ENCODE data around the gene PPFIA4.
"Not testable (repeated sequence)": the region's sequence is repeated elsewhere in the genome, so short reads cannot be mapped to it uniquely, and the experiment has no call there.

PPFIA4 gene

DNA sequence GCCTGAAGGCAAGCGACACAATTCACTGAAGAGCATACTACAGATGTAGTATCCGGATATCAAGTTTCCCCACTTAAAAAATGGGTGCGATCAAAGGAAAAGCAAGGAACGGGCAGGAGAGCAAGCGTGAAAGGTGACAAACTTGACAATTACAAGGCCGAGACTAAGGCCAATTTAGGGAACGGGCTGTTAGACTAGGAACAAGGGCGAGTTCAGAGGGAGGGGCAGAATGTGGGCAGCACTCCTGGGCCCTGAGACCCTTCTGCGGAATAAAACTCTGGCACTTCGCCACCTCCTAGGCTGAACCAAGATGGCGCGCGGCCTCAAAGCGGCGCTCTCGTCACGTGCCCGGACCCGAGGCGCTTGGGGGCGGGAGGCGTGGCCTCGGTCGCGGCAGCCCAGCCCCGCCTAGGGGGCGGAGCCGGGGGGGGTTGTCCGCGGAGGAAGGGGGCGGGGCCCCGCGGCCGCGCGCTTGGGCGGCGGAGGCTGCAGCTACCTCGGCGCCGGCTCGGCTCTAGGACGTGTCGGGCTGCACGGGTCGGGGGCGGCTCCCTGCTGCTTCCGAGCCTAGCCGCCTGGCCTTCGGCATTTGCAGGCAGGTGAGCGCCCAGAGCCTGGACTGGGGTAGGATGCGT lies at the start of gene PPFIA4:
PPFIA4 (plus strand) TSS at position 461 of the 635 bp plus-strand sequence. CDS start 12,518 bp downstream, outside the sequence.
- in situ Hi-C loops (cut with MboI; ENCODE audit: low sequenced_read_pairs), result loop anchor here (25.0 kb wide), 1 partner anchor 461 kb away; the partner anchor contains the start of genes OPTC and PRELP

DNA sequence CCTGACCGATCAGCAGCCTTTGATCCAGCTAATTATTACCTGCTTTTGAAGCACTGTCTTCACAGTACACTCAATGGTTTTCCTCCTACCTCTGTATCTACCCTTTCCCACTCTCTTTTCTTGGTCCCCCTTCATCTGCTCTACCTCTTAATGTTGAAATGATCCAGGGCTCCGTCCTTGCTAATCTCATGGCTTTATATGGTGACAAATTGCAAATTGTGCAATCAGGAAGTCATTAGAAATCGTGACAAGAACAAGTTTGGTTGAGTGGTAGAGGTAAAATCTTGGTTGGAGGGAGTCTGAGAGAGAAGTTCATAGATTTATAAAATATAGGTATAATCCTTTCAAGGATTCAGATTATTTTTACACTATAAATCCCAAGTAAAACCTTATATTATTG lies 49.7 kb upstream of the PPFIA4 start:
- in situ Hi-C loops (cut with MboI; ENCODE audit: low sequenced_read_pairs), result loop anchor here (25.0 kb wide), 1 partner anchor 214 kb away; no protein-coding TSS in a partner anchor

DNA sequence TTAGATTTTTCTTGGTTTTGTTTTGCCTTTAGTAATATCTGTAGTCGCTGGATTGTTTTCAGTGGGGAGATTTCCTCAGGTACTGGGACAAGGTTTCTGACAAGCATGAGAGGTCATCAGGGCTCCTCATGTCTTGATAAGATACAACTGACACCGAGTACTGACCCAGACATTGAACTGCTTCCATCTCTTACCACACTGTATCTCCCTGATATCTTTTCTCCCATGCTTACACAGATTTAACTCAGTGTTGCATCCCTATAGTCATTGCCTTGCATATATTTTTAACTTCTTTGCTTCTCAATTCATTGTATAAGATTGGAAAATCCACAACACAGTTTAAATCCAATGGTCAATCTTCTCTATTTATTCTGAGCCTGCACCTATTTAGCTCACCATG lies 46.8 kb upstream of the PPFIA4 start:
- in situ Hi-C loops (cut with MboI; ENCODE audit: low sequenced_read_pairs), result loop anchor here (25.0 kb wide), 1 partner anchor 217 kb away; no protein-coding TSS in a partner anchor

DNA sequence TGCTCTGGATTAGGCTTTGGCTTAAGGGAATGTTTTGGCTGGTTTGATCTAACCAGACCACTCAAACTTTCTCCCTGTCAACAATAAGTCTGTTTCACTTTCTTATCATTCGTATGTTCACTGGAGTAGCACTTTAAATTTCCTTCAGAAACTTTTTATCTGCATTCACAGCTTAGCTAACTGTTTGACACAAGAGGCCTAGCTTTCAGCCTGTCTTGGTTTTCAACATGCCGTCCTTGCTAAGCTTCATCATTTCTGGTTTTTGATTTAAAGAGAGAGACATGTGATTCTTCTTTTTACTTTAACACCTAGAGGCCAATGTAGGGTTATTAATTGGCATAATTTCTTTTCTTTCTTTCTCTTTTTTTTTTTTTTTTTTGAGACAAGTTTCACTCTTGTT lies 44.4 kb upstream of the PPFIA4 start:
- in situ Hi-C loops (cut with MboI; ENCODE audit: low sequenced_read_pairs), result loop anchor here (25.0 kb wide), 1 partner anchor 220 kb away; no protein-coding TSS in a partner anchor

DNA sequence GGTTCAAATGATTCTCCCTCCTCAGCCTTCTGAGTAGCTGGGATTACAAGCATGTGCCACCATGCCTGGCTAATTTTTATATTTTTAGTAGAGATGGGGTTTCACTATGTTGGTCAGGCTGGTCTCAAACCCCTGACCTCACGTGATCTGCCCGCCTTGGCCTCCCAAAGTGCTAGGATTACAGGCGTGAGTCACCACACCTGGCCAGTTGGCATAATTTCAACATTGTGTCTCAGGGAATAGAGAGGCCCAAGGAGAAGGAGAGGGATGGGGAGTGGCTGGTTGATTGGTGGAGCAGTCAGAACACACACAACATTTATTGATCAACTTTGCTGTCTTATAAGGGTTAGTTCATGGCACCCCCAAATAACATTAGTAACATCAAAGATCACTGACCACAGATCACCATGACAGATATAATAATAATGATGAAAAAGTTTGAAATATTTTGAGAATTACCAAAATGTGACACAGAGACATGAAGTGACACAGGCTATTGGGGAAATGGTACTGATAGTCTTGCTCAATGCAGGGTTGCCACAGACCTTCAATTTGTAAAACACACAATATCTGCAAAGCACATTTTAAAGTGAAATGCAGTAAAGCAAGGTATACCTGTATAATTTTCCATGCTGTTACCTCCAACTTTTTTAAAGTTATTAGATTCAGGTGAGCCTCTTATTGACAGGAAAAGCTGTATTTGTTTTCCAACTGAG lies 43.4 kb upstream of the PPFIA4 start:
- in situ Hi-C loops (cut with MboI; ENCODE audit: low sequenced_read_pairs), result loop anchor here (25.0 kb wide), 1 partner anchor 221 kb away; no protein-coding TSS in a partner anchor

DNA sequence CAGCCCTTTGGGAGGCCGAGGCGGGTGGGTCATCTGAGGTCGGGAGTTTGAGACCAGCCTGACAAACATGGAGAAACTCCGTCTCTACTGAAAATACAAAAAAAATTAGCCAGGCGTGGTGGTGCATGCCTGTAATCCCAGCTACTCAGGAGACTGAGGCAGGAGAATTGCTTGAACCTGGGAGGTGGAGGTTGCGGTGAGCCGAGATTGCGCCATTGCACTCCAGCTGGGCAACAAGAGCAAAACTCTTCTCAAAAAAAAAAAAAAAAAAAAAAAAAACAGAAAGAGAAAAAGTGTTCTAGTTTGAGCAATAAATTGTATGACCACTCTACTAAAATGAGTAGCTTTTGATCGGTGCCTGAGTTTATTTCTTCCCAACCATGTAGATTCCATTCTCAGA lies 40.2 kb upstream of the PPFIA4 start:
- in situ Hi-C loops (cut with MboI; ENCODE audit: low sequenced_read_pairs), result loop anchor here (25.0 kb wide), 1 partner anchor 224 kb away; no protein-coding TSS in a partner anchor

DNA sequence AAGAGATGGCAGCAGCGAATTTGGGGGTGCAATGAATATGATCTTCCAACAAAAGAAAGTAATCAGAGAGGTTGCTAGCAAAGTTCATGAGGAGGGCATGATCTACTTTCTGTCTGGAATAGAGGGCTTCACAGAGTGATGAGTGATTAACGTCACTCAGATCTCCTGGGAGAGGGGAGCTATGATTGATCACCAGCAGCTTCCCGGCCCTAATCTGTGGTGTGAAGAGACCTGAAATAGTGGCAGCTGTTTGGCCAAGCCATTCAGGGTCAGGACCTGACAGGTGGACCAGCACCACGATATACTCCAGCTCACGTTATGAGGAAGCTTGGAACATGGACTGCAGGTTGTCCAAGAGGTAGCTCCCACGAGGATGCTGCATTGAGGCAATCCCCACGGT lies 39.0 kb upstream of the PPFIA4 start:
- in situ Hi-C loops (cut with MboI; ENCODE audit: low sequenced_read_pairs), result loop anchor here (25.0 kb wide), 1 partner anchor 225 kb away; no protein-coding TSS in a partner anchor

DNA sequence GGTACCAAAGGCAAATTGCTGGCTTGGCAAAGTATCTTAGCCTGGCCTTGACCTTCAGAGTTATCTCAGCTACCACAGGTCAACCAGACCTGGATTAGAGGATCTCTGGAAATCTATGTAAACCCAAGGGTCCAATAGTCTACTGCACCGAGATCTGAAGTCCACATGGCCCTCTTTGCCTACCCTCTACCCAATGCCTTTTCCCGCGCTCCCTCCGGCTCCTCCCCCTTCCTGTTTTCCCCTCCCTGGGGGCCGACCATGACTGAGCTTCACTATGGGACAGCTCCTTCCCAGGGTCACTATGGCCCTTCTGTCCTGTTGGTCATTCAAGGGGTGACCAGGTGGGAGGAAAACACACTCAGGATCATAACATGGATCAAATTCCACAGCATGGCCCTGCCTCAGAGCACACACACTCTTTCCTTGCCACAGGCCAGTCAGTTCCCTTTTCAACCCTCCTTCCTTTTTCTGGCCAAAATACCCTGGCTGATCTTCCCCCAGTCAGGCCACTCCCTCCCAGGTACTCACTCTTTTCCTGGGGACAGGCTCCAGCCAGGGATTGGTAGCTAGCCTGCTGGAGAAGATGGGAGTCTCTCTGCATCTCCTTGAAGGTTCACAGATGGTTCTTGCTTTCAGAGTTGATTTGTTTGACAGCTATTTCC lies 38.2 kb upstream of the PPFIA4 start:
- in situ Hi-C loops (cut with MboI; ENCODE audit: low sequenced_read_pairs), result loop anchor here (25.0 kb wide), 1 partner anchor 226 kb away; no protein-coding TSS in a partner anchor

DNA sequence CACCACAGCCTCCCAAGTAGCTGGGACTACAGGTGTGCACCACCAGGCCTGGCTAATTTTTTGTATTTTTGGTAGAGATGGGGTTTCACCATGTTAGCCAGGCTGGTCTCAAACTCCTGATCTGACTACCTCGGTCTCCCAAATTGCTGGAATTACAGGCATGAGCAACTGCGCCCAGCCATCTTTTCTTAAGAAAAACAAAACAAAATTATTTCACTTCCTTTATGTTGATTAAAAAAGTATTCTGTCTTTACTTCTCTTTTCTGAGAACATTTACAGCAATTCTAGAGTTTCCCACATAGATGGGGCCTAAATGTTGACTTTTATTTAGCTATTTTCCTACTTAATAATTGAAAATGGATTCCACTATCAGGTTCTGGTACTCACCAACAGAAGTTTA lies 36.4 kb upstream of the PPFIA4 start:
- in situ Hi-C loops (cut with MboI; ENCODE audit: low sequenced_read_pairs), result loop anchor here (10.0 to 25.0 kb wide), 2 partner anchors 65 to 228 kb away; partner anchors contain the start of gene KLHL12

DNA sequence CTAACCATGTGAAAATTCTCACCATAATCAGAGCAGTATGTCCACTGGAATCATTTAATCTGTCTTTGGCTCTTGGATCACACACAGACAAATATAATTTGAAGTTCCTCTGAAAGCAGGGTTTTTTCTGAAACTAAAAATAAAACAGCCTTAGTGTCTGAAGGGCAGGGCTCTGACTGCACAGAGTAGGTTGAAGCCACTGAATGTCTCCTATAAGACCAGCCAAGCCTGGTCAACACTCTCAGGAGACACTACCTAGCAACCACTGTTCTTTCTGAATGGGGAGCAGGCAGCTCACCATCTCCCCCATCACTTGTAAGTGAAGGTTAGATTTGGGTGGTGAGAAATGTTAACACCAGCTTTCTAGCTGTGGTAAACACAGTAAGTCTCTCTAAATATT lies 35.2 kb upstream of the PPFIA4 start:
- in situ Hi-C loops (cut with MboI; ENCODE audit: low sequenced_read_pairs), result loop anchor here (10.0 to 25.0 kb wide), 2 partner anchors 66 to 229 kb away; partner anchors contain the start of gene KLHL12

DNA sequence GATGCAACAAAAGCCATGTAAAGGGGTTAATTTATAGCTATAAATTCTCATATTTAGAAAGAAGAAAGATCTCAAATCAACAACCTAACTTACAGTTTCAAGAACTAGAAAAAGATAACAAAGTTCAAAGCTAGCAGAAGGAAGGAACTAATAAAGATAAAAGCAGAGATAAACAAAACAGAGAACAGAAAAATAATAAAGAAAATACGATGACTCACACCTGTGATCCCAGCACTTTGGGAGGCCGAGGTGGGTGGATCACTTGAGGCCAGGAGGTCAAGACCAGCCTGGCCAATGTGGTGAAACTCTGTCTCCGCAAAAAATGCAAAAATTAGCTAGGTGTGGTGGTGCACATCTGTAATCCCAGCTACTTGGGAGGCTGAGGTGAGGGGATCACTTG lies 31.5 kb upstream of the PPFIA4 start:
- in situ Hi-C loops (cut with MboI; ENCODE audit: low sequenced_read_pairs), result loop anchor here (10.0 to 25.0 kb wide), 2 partner anchors 70 to 232 kb away; partner anchors contain the start of gene KLHL12

DNA sequence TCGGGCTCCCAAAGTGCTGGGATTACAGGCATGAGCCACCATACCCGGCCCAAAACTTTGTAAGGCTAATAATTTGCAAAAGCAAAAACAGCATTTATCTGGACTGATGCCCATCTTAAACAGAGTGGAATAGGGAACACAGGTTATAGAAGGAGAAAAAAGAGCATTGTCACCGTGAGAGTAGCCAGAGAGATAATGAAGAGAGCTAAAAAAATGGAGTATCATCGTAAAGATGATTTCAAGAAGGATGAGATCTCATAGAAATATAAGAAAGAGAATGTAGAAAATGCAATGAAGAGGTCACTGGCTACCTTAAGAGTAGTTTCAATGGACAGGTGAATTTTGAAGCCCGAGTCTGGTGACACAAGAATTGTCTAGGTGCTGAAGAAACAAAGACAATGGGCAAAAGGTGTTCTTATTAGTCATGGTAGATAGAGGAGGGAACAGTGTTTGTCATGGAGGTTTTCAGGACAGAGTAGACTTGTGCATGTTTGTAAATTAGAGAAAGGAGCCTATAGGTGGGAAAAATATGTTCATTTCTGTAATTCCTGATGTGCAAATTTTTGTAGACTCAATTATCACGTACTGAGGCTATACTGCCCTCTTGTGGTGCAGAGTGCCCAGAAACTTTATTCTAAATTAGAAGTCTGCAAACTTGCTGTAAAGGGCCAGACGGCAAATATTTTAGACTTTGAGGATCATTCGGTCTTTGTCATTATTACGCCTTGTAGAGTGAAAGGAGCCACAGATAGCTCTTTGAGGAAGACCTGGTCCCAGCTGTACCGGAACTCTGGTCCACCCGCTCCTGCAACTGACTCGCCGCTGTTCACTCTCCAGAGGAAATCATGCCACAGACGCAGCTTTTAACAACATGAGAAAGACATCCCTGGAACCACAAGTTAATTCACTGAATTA lies 27.2 kb upstream of the PPFIA4 start:
- in situ Hi-C loops (cut with MboI; ENCODE audit: low sequenced_read_pairs), result loop anchor here (10.0 to 25.0 kb wide), 2 partner anchors 74 to 237 kb away; partner anchors contain the start of gene KLHL12

DNA sequence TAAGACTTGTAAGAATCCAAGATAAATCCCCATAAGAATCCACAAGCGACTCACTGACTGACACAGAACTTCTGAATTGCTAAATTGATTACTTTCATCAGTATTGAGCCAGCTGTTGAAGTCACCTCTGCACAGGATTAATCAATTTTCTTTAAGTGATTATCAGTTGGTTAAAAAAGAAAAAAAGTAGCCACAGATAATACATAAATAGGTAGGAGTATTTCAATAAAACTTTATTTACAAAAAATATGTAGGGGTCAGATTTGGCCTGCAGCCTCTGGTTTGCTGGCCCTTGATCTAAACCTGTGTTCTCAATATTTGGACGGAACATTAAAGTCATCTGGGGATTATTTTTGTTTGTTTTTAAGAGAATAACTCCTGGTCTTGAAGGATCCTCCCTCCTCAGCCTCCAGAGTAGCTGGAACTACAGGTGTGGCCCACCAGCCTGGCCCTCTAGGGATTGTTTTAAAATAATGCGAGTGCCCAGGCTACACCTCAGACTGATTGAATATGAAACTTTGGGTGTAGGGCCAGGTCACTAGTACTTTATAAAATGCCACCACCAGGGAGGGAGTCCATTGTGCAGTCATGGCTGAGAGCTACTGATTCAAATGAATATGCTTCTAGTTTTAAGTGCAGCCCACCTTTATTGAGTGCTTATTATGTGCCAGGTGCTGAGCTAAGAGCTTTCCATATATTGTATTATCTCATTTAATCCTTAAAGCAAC lies 25.9 kb upstream of the PPFIA4 start:
- in situ Hi-C loops (cut with MboI; ENCODE audit: low sequenced_read_pairs), result no loop called here

DNA sequence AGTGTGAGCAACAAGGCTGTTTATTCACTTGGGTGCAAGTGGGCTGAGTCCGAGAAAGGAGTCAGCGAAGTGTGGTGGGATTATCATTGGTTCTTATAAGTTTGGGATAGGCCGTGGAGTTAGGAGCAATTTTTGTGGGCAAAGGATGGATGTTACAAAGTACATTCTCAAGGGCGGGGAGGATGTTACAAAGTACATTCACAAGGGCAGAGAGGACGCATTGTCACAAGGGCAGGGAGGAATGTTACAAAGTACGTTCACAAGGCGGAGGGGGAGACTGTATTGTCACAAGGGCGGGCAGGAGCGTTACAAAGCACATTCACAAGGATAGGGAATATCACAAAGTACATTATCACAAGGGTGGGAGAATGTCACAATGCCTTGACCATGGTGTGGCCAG lies 24.3 kb upstream of the PPFIA4 start:
- in situ Hi-C loops (cut with MboI; ENCODE audit: low sequenced_read_pairs), result no loop called here

DNA sequence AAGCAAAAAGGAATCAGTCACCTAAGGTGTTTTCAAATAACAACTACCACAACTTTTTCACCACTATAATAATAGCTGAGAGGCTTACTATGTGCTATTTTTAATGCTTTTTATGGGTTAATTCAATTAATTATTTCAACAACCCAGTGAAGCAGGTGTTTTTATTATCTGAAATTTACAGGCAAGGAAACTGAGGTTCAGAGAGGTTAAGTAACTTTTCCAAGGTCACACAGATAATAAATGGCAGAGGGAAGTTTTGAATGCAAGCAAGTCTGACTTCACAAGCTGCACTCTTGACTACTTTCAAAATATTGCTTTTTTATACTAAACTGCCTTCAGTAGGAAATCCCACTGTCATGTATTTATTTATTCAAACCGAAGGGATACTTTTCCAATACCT lies 23.3 kb upstream of the PPFIA4 start:
- in situ Hi-C loops (cut with MboI; ENCODE audit: low sequenced_read_pairs), result no loop called here

DNA sequence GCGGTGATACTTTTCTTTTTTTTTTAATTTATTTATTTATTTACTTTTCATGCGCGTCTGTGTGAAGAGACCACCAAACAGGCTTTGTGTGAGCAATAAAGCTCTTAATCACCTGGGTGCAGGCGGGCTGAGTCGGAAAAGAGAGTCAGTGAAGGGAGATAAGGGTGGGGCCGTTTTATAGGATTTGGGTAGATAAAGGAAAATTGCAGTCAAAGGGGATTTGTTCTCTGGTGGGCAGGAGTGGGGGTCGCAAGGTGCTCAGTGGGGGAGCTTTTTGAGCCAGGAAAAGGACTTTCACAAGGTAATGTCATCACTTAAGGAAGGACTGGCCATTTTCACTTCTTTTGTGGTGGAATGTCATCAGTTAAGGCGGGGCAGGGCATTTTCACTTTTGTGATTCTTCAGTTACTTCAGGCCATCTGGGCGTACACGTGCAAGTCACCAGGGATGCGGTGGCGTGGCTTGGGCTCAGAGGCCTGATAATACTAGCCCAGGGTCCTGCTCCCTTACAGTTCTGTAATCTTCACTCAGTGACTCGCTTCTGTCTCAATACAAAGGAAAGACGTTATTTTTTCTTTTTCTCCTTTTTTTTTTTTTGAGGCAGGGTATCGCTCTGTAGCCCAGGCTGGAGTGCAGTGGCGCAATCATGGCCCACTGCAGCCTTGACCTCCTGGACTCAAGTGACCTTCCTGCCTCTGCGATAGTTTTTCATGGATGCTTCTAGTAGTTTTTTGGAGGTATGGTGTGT lies 20.7 kb upstream of the PPFIA4 start:
- in situ Hi-C loops (cut with MboI; ENCODE audit: low sequenced_read_pairs), result not testable (repeated sequence)

DNA sequence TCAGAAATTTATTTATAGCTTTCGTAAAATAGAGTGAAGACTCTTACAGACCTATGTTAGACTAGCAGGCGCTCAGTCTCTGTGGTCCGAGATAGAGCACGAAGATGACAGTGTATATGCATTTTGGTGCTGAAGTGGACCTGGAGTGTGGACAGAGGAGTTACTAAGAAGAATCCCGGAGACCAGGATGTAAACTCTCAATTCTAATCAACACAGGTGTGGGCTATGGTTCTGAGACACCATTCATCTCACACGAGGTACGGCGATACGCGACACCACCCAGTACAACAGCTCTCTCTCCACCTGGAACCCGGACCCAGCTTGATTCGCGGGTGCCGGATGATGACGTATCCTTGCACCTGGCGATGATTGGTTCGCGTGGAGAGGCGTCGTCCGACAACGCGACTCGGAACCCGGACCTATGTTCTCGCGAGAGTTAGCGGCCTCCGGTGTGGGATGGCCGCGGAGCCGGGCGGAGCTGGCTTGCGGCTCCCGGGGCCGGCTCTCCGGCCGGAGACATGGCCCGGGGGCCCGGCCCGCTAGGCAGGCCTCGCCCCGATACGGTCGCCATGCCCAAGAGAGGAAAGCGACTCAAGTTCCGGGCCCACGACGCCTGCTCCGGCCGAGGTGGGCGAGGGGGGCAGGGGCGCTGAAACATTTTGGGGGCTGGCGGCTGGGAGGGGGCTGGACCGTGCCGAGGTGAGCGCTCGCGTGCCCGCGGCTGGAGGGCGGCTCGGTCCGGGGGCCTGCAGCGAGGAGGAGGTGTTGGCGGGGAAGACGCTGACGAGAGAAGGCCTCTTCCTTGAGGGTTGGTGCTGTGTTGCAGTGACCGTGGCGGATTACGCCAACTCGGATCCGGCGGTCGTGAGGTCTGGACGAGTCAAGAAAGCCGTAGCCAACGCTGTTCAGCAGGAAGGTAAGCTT lies 19.1 kb upstream of the PPFIA4 start, which contains the start of gene TMEM183A:
TMEM183A (plus strand) TSS at position 427 of the 924 bp plus-strand sequence; CDS start at position 519, 92 bp downstream.
- in situ Hi-C loops (cut with MboI; ENCODE audit: low sequenced_read_pairs), result no loop called here
